Activated T-helper 2 cell treated with anti-CD3 and anti-CD28 coated beads, Interferon-gamma antibody, Interleukin-2, Interleukin-4, amounts not matched to agents 10 μg/mL and 5 μg/mL and 100 μg/mL, durations not matched to agents 14 hours and 24 hours and 36 hours (primary cell): Measurements from ENCODE around the gene VPS51. TPM values are rescaled to one million over a fixed set of nuclear protein-coding genes. Genes with fewer than 3 reads are reported as not detected.

ENCODE experiments used
- DNase-seq: peaks from one replicate; pipeline ENCODE4 v3.0.0; 2021; ENCODE audit warnings: low spot score
- H3K27ac Mint-ChIP-seq: one replicate; pipeline ENCODE4 v1.8.0; 2021; ENCODE audit warnings: mixed read lengths
- H3K27me3 Mint-ChIP-seq: one replicate; pipeline ENCODE4 v1.8.0; 2021; ENCODE audit warnings: low read depth, mixed read lengths
- H3K36me3 Mint-ChIP-seq: one replicate; pipeline ENCODE4 v1.8.0; 2021; ENCODE audit warnings: low read depth, mixed read lengths
- H3K4me1 Mint-ChIP-seq: one replicate; pipeline ENCODE4 v1.8.0; 2021; ENCODE audit warnings: low read depth, mixed read lengths
- H3K4me3 Mint-ChIP-seq: one replicate; pipeline ENCODE4 v1.8.0; 2021; ENCODE audit warnings: low read depth, mild to moderate bottlenecking, moderate library complexity, mixed read lengths
- H3K9me3 Mint-ChIP-seq: one replicate; pipeline ENCODE4 v1.8.0; 2021; ENCODE audit warnings: mixed read lengths
- intact Hi-C: fragments of 100-400 bp; cut with micrococcal nuclease; formaldehyde crosslinking; loops from one replicate; pipeline ENCODE4 v1.15.1; 2023
- total RNA-seq: library from RNA; stranded (reverse); gene quantifications from 2 replicates; pipeline ENCODE4 v1.2.3, GENCODE V29; 2022

VPS51 gene
- total RNA-seq, 1 donor from 2014 or later, result 121 TPM

DNA sequence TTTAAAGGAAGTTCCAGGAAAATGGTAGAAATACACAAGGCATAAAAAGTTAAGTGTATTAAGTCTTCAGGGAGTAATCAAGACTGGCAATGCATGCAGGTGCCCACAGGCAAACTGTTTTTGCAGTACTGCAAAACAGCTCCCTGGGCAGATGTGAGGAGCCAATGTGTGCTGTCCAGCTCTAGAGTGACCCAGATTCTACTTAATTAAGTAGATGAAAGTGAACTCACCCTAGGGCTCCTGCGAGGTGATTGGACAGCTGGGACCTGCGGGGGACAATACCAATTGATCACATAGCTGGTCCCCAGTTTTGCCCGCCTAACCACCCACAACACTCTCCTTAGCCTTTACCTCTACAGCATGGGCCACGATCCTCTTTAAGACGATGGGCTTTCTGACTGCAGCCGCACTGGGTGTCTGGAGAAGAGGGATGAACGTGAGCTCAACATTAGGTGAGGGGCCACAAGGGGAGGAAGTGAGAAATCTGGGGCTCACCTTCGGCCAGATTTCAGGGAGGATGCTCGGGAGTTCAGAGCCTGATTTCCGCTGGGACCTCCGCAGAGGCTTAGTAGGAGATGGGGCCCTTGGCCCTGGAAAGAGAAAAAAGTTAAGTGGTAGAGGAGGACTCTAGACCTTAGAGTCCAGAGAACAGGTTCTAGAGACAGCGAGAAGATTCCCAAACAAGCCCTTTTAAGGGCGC is 12.7 kb upstream of the VPS51 start:
- Mint-ChIP-seq H3K4me1 (peaks cover 39% of the 10 kb centered on the region), H3K36me3 (peaks cover 68% of the 10 kb centered on the region), H3K9me3 (no peaks in the 10 kb centered on the region), H3K27ac (peak overlapping the region; percentile 97), H3K4me3 (peak overlapping the region; percentile 97), H3K27me3 (no peaks in the 10 kb centered on the region)
- intact Hi-C loops, result loop anchor here (5.0 to 10.0 kb wide), 4 partner anchors 41 to 772 kb away; partner anchors contain the start of genes ARL2, CFL1, SAC3D1 and SNX15
- DNase-seq, result no peak

DNA sequence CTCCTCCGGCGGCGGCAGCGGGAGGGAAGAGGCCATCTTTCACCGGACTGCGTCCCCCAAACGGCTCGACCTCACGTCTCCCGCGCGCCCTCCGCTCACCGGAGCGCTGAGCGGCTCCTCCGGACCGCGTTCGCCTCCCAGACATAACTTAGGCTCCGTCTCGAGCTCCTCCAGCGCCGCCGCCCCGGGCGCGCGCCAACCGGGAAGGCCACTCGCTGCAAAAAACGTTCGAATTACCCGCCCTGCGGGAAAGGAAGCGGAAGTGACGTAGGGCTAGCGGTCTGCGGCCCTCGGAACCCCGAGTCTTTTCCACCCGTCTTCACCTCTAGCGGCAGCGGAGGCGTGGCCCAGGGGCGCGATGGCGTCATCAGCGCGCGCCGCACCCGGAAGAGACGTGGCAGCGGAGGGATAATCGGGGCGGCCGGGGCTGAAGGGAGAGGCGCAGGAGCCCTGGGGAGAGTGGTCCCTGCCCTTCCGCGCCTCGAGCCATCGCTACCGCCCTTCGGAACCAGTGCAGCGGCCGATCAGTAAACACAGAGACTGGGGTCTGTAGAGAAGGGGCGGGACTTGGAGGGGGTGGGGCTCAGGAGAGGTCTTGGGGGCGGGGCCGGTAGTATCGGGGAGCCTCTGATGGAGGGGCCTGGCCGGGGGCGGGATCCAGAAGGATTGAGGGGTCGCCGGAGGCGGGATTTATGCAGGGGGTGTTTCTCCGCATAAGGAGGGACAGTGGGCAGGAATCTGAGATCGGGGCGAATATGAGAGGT is 12.0 kb upstream of the VPS51 start, which contains the start of the genes CDCA5 and ZFPL1:
Gene CDCA5 (minus strand): TSS at position 207 of the 764 bp plus-strand sequence. CDS start 62 bp downstream, at position 145.
Gene ZFPL1 (plus strand): TSS at position 389 of the 764 bp plus-strand sequence. CDS start 477 bp downstream, outside the sequence.
- Mint-ChIP-seq H3K36me3 (peaks cover 68% of the 10 kb centered on the region), H3K27me3 (no peaks in the 10 kb centered on the region), H3K4me3 (peak within 1 kb of the TSS; percentile 97), H3K4me1 (peaks cover 32% of the 10 kb centered on the region), H3K9me3 (no peaks in the 10 kb centered on the region), H3K27ac (peak within 1 kb of the TSS; percentile 97)
- intact Hi-C loops, result loop anchor here (1.0 to 10.0 kb wide), 7 partner anchors 12 to 771 kb away; partner anchors contain the start of genes ARL2, CFL1, FAU and MRPL49
- peak; percentile 96 for DNase-seq

DNA sequence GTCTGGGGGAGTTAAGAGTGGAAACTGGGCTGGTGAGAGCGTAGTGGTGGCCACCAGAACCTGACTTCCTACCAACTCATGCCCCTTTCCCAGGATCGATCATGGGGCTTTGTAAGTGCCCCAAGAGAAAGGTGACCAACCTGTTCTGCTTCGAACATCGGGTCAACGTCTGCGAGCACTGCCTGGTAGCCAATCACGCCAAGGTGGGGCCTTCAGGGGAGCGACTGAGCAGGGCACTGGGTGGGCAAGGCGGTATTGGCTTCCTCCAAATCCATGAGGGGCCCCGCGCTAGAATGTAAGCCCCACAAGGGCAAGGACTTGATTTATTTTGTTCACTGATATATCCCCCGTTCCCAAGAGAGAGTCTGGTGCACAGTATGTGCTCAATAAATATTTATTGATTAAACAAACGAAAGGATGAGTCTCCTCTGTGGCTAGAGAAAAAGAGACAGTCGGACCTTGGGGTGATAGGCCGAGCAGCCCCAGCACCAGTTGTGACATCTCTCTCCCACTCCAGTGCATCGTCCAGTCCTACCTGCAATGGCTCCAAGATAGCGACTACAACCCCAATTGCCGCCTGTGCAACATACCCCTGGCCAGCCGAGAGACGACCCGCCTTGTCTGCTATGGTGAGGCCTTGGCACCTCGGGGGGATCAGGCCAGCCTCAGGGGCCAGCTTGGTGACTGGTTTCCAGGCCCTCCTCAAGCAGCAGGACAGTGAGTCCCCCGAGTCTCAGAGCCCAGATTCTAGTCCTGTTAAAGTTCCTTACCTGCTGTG is 11.2 kb upstream of the VPS51 start:
- Mint-ChIP-seq H3K9me3 (no peaks in the 10 kb centered on the region), H3K27ac (peak overlapping the region; percentile 97), H3K27me3 (no peaks in the 10 kb centered on the region), H3K36me3 (peaks cover 71% of the 10 kb centered on the region), H3K4me3 (peak overlapping the region; percentile 97), H3K4me1 (peaks cover 28% of the 10 kb centered on the region)
- intact Hi-C loops, result loop anchor here (1.0 to 10.0 kb wide), 7 partner anchors 12 to 770 kb away; partner anchors contain the start of genes ARL2, CFL1, FAU and MRPL49
- no peak for DNase-seq

DNA sequence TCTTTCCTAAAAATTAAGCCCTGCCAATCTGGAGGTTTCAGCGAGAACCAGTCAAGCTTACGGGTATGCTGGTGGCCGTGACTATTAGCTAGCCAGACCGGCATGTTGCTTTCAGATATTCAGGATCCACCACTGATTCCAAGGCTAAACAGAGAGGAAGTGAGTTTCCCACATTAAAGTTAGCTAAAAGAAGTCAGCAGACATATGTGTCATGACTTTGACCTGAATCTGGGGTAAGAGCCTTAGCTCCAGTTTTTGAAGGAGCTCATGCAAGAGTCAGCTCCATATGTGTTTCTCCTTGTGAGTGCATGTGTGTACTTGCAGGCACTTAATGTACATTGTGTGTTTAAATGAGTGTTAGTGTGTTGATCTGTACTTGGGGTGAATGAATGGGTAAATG is 10.6 kb upstream of the VPS51 start:
- DNase-seq, result no peak
- Mint-ChIP-seq H3K27ac (peak overlapping the region; percentile 97), H3K9me3 (no peaks in the 10 kb centered on the region), H3K4me3 (peak overlapping the region; percentile 97), H3K27me3 (no peaks in the 10 kb centered on the region), H3K4me1 (peaks cover 25% of the 10 kb centered on the region), H3K36me3 (peaks cover 66% of the 10 kb centered on the region)
- intact Hi-C loops, result loop anchor here (2.0 to 10.0 kb wide), 2 partner anchors 25 to 769 kb away; partner anchors contain the start of genes CFL1 and TM7SF2

DNA sequence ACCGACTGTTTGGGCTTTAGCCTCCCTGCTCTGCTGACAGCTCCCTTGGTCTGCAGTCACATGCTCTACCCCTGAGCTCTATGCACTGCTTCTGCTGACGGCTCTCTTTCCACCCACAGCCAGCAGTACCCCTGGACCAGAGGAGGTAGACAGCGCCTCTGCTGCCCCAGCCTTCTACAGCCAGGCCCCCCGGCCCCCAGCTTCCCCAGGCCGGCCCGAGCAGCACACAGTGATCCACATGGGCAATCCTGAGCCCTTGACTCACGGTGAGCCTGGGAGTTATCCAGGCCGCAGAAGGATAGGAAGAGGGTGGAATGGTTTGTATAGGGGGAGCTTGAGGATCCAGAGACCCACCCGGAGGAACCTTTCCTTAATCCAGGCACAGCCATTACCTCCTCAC is 9.2 kb upstream of the VPS51 start:
- Mint-ChIP-seq H3K36me3 (peaks cover 55% of the 10 kb centered on the region), H3K27me3 (no peaks in the 10 kb centered on the region), H3K27ac (no peak overlapping the region), H3K9me3 (no peaks in the 10 kb centered on the region), H3K4me3 (no peak overlapping the region), H3K4me1 (peaks cover 20% of the 10 kb centered on the region)
- DNase-seq, result no peak
- intact Hi-C loops, result loop anchor here (10.0 kb wide), 1 partner anchor 768 kb away; the partner anchor contains the start of gene CFL1

DNA sequence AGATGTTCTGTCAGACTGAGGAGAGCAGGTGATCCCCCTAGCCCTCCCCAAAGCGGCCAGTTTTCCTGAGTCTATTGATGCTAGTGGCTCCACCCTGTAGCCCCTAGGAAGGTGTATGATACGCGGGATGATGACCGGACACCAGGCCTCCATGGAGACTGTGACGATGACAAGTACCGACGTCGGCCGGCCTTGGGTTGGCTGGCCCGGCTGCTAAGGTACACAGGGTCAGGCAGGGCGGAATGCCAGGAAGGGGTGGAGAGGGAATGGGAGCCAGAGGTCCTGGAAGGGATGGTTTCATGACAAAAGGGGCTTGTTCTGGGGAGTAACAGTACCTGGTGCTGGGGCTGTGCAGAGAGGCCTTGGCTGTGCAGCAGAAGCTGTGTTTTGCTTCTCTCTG is 8.8 kb upstream of the VPS51 start:
- Mint-ChIP-seq H3K27me3 (no peaks in the 10 kb centered on the region), H3K27ac (no peak overlapping the region), H3K9me3 (no peaks in the 10 kb centered on the region), H3K36me3 (peaks cover 51% of the 10 kb centered on the region), H3K4me3 (no peak overlapping the region), H3K4me1 (peaks cover 17% of the 10 kb centered on the region)
- no peak for DNase-seq
- intact Hi-C loops, result loop anchor here (10.0 kb wide), 1 partner anchor 768 kb away; the partner anchor contains the start of gene CFL1

DNA sequence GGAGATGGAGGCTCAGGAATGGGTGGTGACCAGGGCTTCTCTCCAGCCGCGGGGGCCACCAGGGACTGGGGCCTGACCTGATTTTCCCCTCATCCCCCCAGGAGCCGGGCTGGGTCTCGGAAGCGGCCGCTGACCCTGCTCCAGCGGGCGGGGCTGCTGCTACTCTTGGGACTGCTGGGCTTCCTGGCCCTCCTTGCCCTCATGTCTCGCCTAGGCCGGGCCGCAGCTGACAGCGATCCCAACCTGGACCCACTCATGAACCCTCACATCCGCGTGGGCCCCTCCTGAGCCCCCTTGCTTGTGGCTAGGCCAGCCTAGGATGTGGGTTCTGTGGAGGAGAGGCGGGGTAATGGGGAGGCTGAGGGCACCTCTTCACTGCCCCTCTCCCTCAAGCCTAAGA is 8.2 kb upstream of the VPS51 start:
- Mint-ChIP-seq H3K9me3 (no peaks in the 10 kb centered on the region), H3K4me3 (no peak overlapping the region), H3K4me1 (peaks cover 14% of the 10 kb centered on the region), H3K27ac (no peak overlapping the region), H3K36me3 (peaks cover 46% of the 10 kb centered on the region), H3K27me3 (no peaks in the 10 kb centered on the region)
- intact Hi-C loops, result loop anchor here (10.0 kb wide), 1 partner anchor 767 kb away; the partner anchor contains the start of gene CFL1
- DNase-seq, result no peak

DNA sequence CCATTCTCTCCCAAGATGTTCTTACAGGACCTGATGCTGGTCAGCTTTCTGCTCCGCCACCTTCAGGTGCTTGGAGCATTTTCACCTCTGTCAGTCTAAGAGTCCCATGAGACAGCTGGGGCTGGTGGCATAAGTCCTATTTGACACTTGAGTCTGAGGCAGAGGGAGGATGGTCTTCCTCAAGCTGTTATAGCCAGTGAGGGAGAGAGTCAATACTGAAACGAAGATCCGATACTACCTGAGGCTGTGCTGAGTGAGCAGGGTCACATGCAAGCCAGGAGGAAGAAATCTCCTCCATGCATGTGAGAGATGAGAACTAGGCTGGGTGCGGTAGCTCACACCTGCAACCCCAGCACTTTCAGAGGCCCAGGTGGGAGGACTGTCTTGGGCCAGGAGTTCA is 6.4 kb upstream of the VPS51 start:
- Mint-ChIP-seq H3K4me1 (peaks cover 8% of the 10 kb centered on the region), H3K27ac (no peak overlapping the region), H3K36me3 (peaks cover 32% of the 10 kb centered on the region), H3K4me3 (no peak overlapping the region), H3K27me3 (no peaks in the 10 kb centered on the region), H3K9me3 (no peaks in the 10 kb centered on the region)
- DNase-seq, result no peak
- intact Hi-C loops, result loop anchor here (10.0 kb wide), 1 partner anchor 765 kb away; the partner anchor contains the start of gene CFL1

DNA sequence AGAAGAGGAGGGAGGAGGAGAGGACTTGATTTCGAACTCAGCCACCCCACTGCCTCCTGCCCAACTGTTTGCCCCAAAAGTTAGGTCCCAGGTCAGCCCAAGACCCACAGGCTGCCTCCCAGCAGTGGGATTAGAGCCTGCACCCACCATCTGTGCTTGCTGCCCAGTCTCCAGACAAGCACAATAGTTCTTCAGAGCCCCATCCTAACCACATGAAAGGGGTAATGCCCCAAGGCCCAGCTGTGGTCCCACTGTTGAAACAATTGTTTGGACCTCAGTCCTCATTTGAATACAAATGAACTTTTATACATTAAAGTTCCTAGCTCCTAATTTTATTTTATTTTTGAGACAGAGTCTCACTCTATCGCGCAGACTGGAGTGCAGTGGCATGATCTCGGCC is 5.4 kb upstream of the VPS51 start:
- no peak for DNase-seq
- no peak overlapping the region for H3K4me3 Mint-ChIP-seq
- H3K4me1 Mint-ChIP-seq, result peaks cover 5% of the 10 kb centered on the region
- intact Hi-C loops, result no loop called here
- no peaks in the 10 kb centered on the region for H3K9me3 Mint-ChIP-seq
- no peak overlapping the region for H3K27ac Mint-ChIP-seq
- no peaks in the 10 kb centered on the region for H3K27me3 Mint-ChIP-seq
- H3K36me3 Mint-ChIP-seq, result peaks cover 28% of the 10 kb centered on the region

DNA sequence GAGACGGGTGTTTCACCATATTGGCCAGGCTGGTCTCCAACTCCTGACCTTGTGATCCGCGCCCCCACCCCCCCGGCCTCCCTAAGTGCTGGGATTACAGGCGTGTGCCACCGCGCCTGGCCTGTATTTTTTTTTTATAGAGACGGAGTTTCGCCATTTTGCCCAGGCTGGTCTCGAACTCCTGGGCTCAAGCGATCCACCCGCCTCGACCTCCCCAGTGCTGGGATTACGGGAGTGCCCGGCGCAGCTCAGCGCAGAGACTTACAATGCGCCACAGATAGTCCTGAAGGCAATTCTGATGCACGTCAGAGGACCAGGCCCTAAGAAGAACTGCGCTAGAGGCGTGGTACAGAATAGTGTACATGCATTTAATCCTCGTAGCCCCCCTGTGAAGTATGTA is 587 bp upstream of the VPS51 start:
- DNase-seq, result no peak
- Mint-ChIP-seq H3K4me3 (peak overlapping the region; percentile 88), H3K27ac (peak overlapping the region; percentile 96), H3K36me3 (peaks cover 12% of the 10 kb centered on the region), H3K27me3 (no peaks in the 10 kb centered on the region), H3K4me1 (peaks cover 11% of the 10 kb centered on the region), H3K9me3 (no peaks in the 10 kb centered on the region)
- intact Hi-C loops, result no loop called here

DNA sequence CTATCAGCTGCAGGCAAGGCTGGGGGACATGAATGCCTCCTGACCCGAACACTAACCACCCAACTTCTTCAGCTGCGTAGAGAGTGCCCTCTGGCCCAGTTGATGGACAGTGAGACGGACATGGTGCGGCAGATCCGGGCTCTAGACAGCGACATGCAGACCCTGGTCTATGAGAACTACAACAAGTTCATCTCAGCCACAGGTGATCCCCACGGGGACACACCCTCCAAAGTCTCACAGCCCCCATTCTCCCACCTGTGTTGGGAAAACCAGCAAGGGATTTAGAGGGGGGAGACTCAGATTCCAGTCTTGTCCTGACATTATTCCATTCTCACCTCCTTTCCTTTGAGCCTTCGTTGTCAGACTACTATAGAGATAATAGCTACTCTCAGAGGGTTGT is 912 bp downstream of the VPS51 start:
- no peaks in the 10 kb centered on the region for H3K27me3 Mint-ChIP-seq
- peaks cover 12% of the 10 kb centered on the region for H3K36me3 Mint-ChIP-seq
- no peaks in the 10 kb centered on the region for H3K9me3 Mint-ChIP-seq
- intact Hi-C loops, result loop anchor here (1.0 to 2.0 kb wide), 3 partner anchors 13 to 84 kb away; partner anchors contain the start of genes CDCA5, TM7SF2 and ZFPL1
- peaks cover 11% of the 10 kb centered on the region for H3K4me1 Mint-ChIP-seq
- H3K4me3 Mint-ChIP-seq, result peak overlapping the region; percentile 88
- no peak overlapping the region for H3K27ac Mint-ChIP-seq
- DNase-seq, result no peak
